WTC11 (cell line): ENCODE data around the gene UBL4B. TPM values are rescaled to one million over a fixed set of nuclear protein-coding genes. Genes with fewer than 3 reads are reported as not detected.
A peak's percentile ranks its signal among the peaks of the same experiment; 100 is the strongest.

Experiments
- ATAC-seq: fragments of 200-7000 bp; cut with Tn5 transposase; 2 replicates; pipeline ENCODE4 v1.10.0; 2021; ENCODE audit warnings: mild to moderate bottlenecking, moderate library complexity
- CTCF ChIA-PET: fragments of 300-600 bp; sonication (Branson Sonifier 250); formaldehyde crosslinking; loops from one replicate; lab custom pipeline; 2021; ENCODE audit warnings: antibody characterized with exemption; lab: Charles Lee
- POLR2A ChIA-PET: fragments of 350-600 bp; sonication (Branson Sonifier 250); formaldehyde crosslinking; loops from one replicate; lab custom pipeline; 2021; ENCODE audit warnings: antibody characterized with exemption; lab: Charles Lee
- DNase-seq: peaks from one replicate; pipeline ENCODE4 v3.0.0; 2021; ENCODE audit warnings: low spot score
- H3K27ac Mint-ChIP-seq: 2 replicates; pipeline ENCODE4 v1.8.0; 2021; ENCODE audit warnings: mixed read lengths
- H3K27me3 Mint-ChIP-seq: 2 replicates; pipeline ENCODE4 v1.8.0; 2021; ENCODE audit warnings: low read depth, mild to moderate bottlenecking, moderate library complexity, mixed read lengths
- H3K36me3 Mint-ChIP-seq: 2 replicates; pipeline ENCODE4 v1.8.0; 2021; ENCODE audit warnings: mixed read lengths
- H3K4me1 Mint-ChIP-seq: 2 replicates; pipeline ENCODE4 v1.8.0; 2022; ENCODE audit warnings: mixed read lengths
- H3K4me3 Mint-ChIP-seq: 2 replicates; pipeline ENCODE4 v1.8.0; 2021; ENCODE audit warnings: mild to moderate bottlenecking, moderate library complexity, mixed read lengths
- H3K9me3 Mint-ChIP-seq: 2 replicates; pipeline ENCODE4 v1.8.0; 2021; ENCODE audit warnings: mixed read lengths
- ATF3 ChIP-seq: sonication (generic); formaldehyde crosslinking; conservative IDR thresholded peaks from 2 replicates; pipeline ENCODE4 v1.8.1; 2022; ENCODE audit warnings: mild to moderate bottlenecking, missing genetic modification reagents
- CBFB ChIP-seq: sonication (generic); formaldehyde crosslinking; IDR thresholded peaks from 2 replicates; pipeline ENCODE4 v1.8.1; 2022; ENCODE audit warnings: mild to moderate bottlenecking, low read depth, missing genetic modification reagents
- CREM ChIP-seq: sonication (generic); formaldehyde crosslinking; IDR thresholded peaks from 2 replicates; pipeline ENCODE4 v1.8.1; 2022; ENCODE audit warnings: mild to moderate bottlenecking, missing genetic modification reagents, moderate library complexity
- EMX1 ChIP-seq: fragments of 250-450 bp; sonication (Bioruptor Pico); IDR thresholded peaks from 2 replicates; pipeline ENCODE4 v1.8.0; 2021; ENCODE audit warnings: mild to moderate bottlenecking
- MLX ChIP-seq: sonication (generic); formaldehyde crosslinking; IDR thresholded peaks from 2 replicates; pipeline ENCODE4 v1.8.1; 2023; ENCODE audit warnings: mild to moderate bottlenecking, missing genetic modification reagents, moderate library complexity
- NFATC4 ChIP-seq: fragments of 250-450 bp; sonication (Bioruptor Pico); IDR thresholded peaks from 2 replicates; pipeline ENCODE4 v1.9.0; 2021; ENCODE audit warnings: mild to moderate bottlenecking
- NR3C1 ChIP-seq: sonication (generic); formaldehyde crosslinking; conservative IDR thresholded peaks from 2 replicates; pipeline ENCODE4 v1.8.1; 2023; ENCODE audit warnings: low read depth, mild to moderate bottlenecking, missing genetic modification reagents
- PRDM15 ChIP-seq: sonication (generic); formaldehyde crosslinking; IDR thresholded peaks from 2 replicates; pipeline ENCODE4 v1.8.0; 2022; ENCODE audit warnings: missing genetic modification reagents
- PREB ChIP-seq: sonication (generic); formaldehyde crosslinking; IDR thresholded peaks from 2 replicates; pipeline ENCODE4 v1.8.1; 2022; ENCODE audit warnings: mild to moderate bottlenecking, missing genetic modification reagents, moderate library complexity, borderline replicate concordance
- SMAD3 ChIP-seq: sonication (generic); formaldehyde crosslinking; IDR thresholded peaks from 2 replicates; pipeline ENCODE4 v1.8.0; 2022; ENCODE audit warnings: missing genetic modification reagents, mild to moderate bottlenecking, borderline replicate concordance
- SOX15 ChIP-seq: fragments of 250-450 bp; sonication (Bioruptor Pico); IDR thresholded peaks from 2 replicates; pipeline ENCODE4 v1.9.0; 2021; ENCODE audit warnings: mild to moderate bottlenecking
- TCF7 ChIP-seq: sonication (generic); formaldehyde crosslinking; IDR thresholded peaks from 2 replicates; pipeline ENCODE4 v1.8.0; 2022; ENCODE audit warnings: mild to moderate bottlenecking, low read depth, missing genetic modification reagents, moderate library complexity
- TP53 ChIP-seq: sonication (generic); formaldehyde crosslinking; IDR thresholded peaks from 2 replicates; pipeline ENCODE4 v1.8.1; 2023; ENCODE audit warnings: mild to moderate bottlenecking, missing genetic modification reagents
- ZBTB21 ChIP-seq: sonication (generic); formaldehyde crosslinking; IDR thresholded peaks from 2 replicates; pipeline ENCODE4 v1.8.1; 2023; ENCODE audit warnings: mild to moderate bottlenecking, missing genetic modification reagents, borderline replicate concordance
- ZNF232 ChIP-seq: sonication (generic); formaldehyde crosslinking; IDR thresholded peaks from 2 replicates; pipeline ENCODE4 v1.8.0; 2022; ENCODE audit warnings: mild to moderate bottlenecking, missing genetic modification reagents
- ZNF416 ChIP-seq: fragments of 250-450 bp; sonication (Bioruptor Pico); IDR thresholded peaks from 2 replicates; pipeline ENCODE4 v1.9.0; 2021; ENCODE audit warnings: mild to moderate bottlenecking, inconsistent platforms
- ZNF423 ChIP-seq: fragments of 250-450 bp; sonication (Bioruptor Pico); IDR thresholded peaks from 2 replicates; pipeline ENCODE4 v2.1.2; 2022; ENCODE audit warnings: mild to moderate bottlenecking, moderate library complexity
- ZNF425 ChIP-seq: fragments of 250-450 bp; sonication (Bioruptor Pico); conservative IDR thresholded peaks from 2 replicates; pipeline ENCODE4 v1.9.0; 2021; ENCODE audit warnings: mild to moderate bottlenecking
- total RNA-seq: library from RNA; stranded (reverse); gene quantifications from 3 replicates; pipeline ENCODE4 v1.2.3, GENCODE V29; 2021

UBL4B gene
- total RNA-seq, 1 experiment from 2014 or later: 0.11 TPM

- TF ChIP-seq PREB (CRISPR knock-in tag): no peak
- TF ChIP-seq ZNF416: no peak
- TF ChIP-seq CBFB (CRISPR knock-in tag): no peak
- no peak for TF ChIP-seq ZBTB21
- TF ChIP-seq MLX: no peak
Observed at GRCh38 chr1:110083061-110083865, 29.0 kb upstream of the UBL4B start (continued).

GRCh38 chr1:110083866-110084226, 28.4 kb upstream of the UBL4B start:
- POLR2A ChIA-PET: no interaction called here
- H3K4me3 Mint-ChIP-seq: peak overlapping the region; percentile 65
- CTCF ChIA-PET: interaction anchor here (0.9 to 3.9 kb wide), 4 partner anchors 22 to 33 kb away, joined by 6 to 22 read pairs (median 16); no protein-coding TSS in a partner anchor

More at GRCh38 chr1:110083866-110084226, 28.4 kb upstream of the UBL4B start:
- Mint-ChIP-seq H3K27ac (no peak overlapping the region), H3K4me1 (peaks cover 27% of the 10 kb centered on the region), H3K27me3 (peaks cover 90% of the 10 kb centered on the region)
- ATAC-seq (no peak), DNase-seq (no peak)
- TF ChIP-seq NR3C1 (no peak), ZNF232 (no peak), TP53 (CRISPR knock-in tag) (no peak), SOX15 (CRISPR knock-in tag) (no peak), PRDM15 (no peak), ATF3 (CRISPR knock-in tag) (no peak), NFATC4 (CRISPR knock-in tag) (no peak), PREB (CRISPR knock-in tag) (no peak), CREM (CRISPR knock-in tag) (no peak), ZNF423 (CRISPR knock-in tag) (no peak), EMX1 (CRISPR knock-in tag) (no peak), ZNF425 (CRISPR knock-in tag) (no peak), TCF7 (CRISPR knock-in tag) (no peak), SMAD3 (CRISPR knock-in tag) (no peak)
- TF ChIP-seq, all 79 proteins: peak for 0
- H3K9me3 Mint-ChIP-seq: no peaks in the 10 kb centered on the region
- H3K36me3 Mint-ChIP-seq: no peaks in the 10 kb centered on the region
